Nephron progenitor cell (in vitro differentiated cells): ENCODE results near the gene PLD1.

ENCODE experiments used
- DNase-seq: peaks from one replicate; pipeline ENCODE4 v3.0.0; 2021
- H3K27ac Mint-ChIP-seq: 2 replicates; pipeline ENCODE4 v1.8.0; 2021; ENCODE audit warnings: mild to moderate bottlenecking, moderate library complexity, mixed read lengths
- H3K27me3 Mint-ChIP-seq: 2 replicates; pipeline ENCODE4 v1.8.0; 2021; ENCODE audit warnings: mild to moderate bottlenecking, low read depth, mixed read lengths; ENCODE audit not compliant: poor library complexity
- H3K36me3 Mint-ChIP-seq: 2 replicates; pipeline ENCODE4 v1.8.0; 2021; ENCODE audit warnings: low read depth, mixed read lengths
- H3K4me1 Mint-ChIP-seq: 2 replicates; pipeline ENCODE4 v1.8.0; 2021; ENCODE audit warnings: mixed read lengths
- H3K4me3 Mint-ChIP-seq: 2 replicates; pipeline ENCODE4 v1.8.0; 2021; ENCODE audit warnings: mild to moderate bottlenecking, moderate library complexity, mixed read lengths
- H3K9me3 Mint-ChIP-seq: 2 replicates; pipeline ENCODE4 v1.8.0; 2021; ENCODE audit warnings: mild to moderate bottlenecking, moderate library complexity, mixed read lengths
- CTCF ChIP-seq: fragments of 200-600 bp; sonication (generic); IDR thresholded peaks from 2 replicates; pipeline ENCODE4 v1.5.0; 2021; ENCODE audit warnings: antibody characterized with exemption

PLD1 gene

GRCh38 chr3:171660188-171660587 lies 150.1 kb downstream of the PLD1 start:
- H3K9me3 Mint-ChIP-seq = no peaks in the 10 kb centered on the region
- no peak for DNase-seq
- TF ChIP-seq CTCF = no peak
- H3K4me3 Mint-ChIP-seq = no peak overlapping the region
- peaks cover 3% of the 10 kb centered on the region for H3K27me3 Mint-ChIP-seq
- H3K36me3 Mint-ChIP-seq = no peaks in the 10 kb centered on the region
- no peak overlapping the region for H3K27ac Mint-ChIP-seq
- H3K4me1 Mint-ChIP-seq = no peaks in the 10 kb centered on the region

GRCh38 chr3:171658841-171659240 lies 151.4 kb downstream of the PLD1 start:
- DNase-seq = no peak
- H3K27ac Mint-ChIP-seq = no peak overlapping the region

GRCh38 chr3:171654809-171655208 lies 155.5 kb downstream of the PLD1 start:
- no peak for DNase-seq
- no peaks in the 10 kb centered on the region for H3K9me3 Mint-ChIP-seq
- H3K27ac Mint-ChIP-seq = no peak overlapping the region
- no peaks in the 10 kb centered on the region for H3K27me3 Mint-ChIP-seq
- H3K4me3 Mint-ChIP-seq = no peak overlapping the region
- no peak for TF ChIP-seq CTCF
- H3K36me3 Mint-ChIP-seq = no peaks in the 10 kb centered on the region
- no peaks in the 10 kb centered on the region for H3K4me1 Mint-ChIP-seq

More at GRCh38 chr3:171658841-171659240, 151.4 kb downstream of the PLD1 start:
- Mint-ChIP-seq H3K9me3 (no peaks in the 10 kb centered on the region), H3K4me1 (no peaks in the 10 kb centered on the region), H3K36me3 (no peaks in the 10 kb centered on the region), H3K4me3 (no peak overlapping the region), H3K27me3 (peaks cover 3% of the 10 kb centered on the region)
- TF ChIP-seq CTCF = no peak

- H3K27ac Mint-ChIP-seq = no peak overlapping the region
- H3K4me1 Mint-ChIP-seq = no peaks in the 10 kb centered on the region
- H3K4me3 Mint-ChIP-seq = no peak overlapping the region
- H3K36me3 Mint-ChIP-seq = no peaks in the 10 kb centered on the region
- no peaks in the 10 kb centered on the region for H3K9me3 Mint-ChIP-seq
- no peak for TF ChIP-seq CTCF
- H3K27me3 Mint-ChIP-seq = no peaks in the 10 kb centered on the region
- DNase-seq = no peak
Observed at GRCh38 chr3:171654326-171654725, 156.0 kb downstream of the PLD1 start.

- TF ChIP-seq CTCF = no peak
- no peak for DNase-seq
- no peaks in the 10 kb centered on the region for H3K9me3 Mint-ChIP-seq
Observed at GRCh38 chr3:171653701-171654100, 156.6 kb downstream of the PLD1 start.

GRCh38 chr3:171652932-171653331 lies 157.4 kb downstream of the PLD1 start:
- TF ChIP-seq CTCF = no peak
- no peak for DNase-seq
- Mint-ChIP-seq H3K36me3 (no peaks in the 10 kb centered on the region), H3K9me3 (no peaks in the 10 kb centered on the region), H3K27me3 (peaks cover 3% of the 10 kb centered on the region), H3K27ac (no peak overlapping the region), H3K4me1 (no peaks in the 10 kb centered on the region), H3K4me3 (no peak overlapping the region)

More at GRCh38 chr3:171653701-171654100, 156.6 kb downstream of the PLD1 start:
- Mint-ChIP-seq H3K36me3 (no peaks in the 10 kb centered on the region), H3K4me1 (no peaks in the 10 kb centered on the region), H3K27ac (no peak overlapping the region), H3K4me3 (no peak overlapping the region), H3K27me3 (peaks cover under 1% of the 10 kb centered on the region)
